Esophagus muscularis mucosa (tissue), 3 donors: ENCODE measurements around the gene OVAAL.

Source experiments
- POLR2A ChIP-seq: fragments of 450-650 bp; IDR thresholded peaks from one replicate; pipeline ENCODE4 v1.6.1; 2017; ENCODE audit warnings: antibody characterized with exemption, moderate library complexity, mild to moderate bottlenecking, low read depth
- POLR2AphosphoS5 ChIP-seq, 2 donors: sonication (generic); formaldehyde crosslinking; IDR thresholded peaks; one replicate each; pipeline ENCODE4 v1.6.1; 2017; ENCODE audit warnings: antibody characterized with exemption in 2 of 2
- TF ChIP-seq, protein P1 (sequence below), 3 experiments: fragments of 200-600 bp in 2 of 3; fragments of 450-650 bp in 1 of 3; sonication (generic) in 2 of 3; IDR thresholded peaks; one replicate each; pipeline ENCODE4 v1.5.1; 2017 to 2019; ENCODE audit warnings: antibody characterized with exemption in 3 of 3, mild to moderate bottlenecking in 2 of 3, moderate library complexity in 1 of 3

DNA sequence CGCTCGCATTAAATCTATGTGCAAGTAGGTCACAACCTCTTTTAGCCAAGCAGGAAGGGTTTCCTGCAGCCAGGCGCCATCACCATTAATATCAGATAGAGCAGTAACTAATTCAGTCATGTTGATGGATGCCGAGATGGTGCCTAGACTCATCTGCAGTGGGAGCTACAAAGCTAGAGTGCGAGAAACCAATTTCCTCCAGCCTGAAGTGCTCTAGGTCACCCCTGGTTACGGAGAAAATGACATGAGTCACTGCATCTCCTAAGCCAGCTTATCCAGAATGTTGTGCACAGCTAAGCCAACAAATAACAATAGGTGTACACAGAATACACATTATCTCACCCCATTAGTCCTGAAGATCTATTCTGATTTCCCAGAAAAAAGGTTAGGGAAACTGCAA is 36.0 kb downstream of the OVAAL start:
- TF ChIP-seq, protein P1, sequence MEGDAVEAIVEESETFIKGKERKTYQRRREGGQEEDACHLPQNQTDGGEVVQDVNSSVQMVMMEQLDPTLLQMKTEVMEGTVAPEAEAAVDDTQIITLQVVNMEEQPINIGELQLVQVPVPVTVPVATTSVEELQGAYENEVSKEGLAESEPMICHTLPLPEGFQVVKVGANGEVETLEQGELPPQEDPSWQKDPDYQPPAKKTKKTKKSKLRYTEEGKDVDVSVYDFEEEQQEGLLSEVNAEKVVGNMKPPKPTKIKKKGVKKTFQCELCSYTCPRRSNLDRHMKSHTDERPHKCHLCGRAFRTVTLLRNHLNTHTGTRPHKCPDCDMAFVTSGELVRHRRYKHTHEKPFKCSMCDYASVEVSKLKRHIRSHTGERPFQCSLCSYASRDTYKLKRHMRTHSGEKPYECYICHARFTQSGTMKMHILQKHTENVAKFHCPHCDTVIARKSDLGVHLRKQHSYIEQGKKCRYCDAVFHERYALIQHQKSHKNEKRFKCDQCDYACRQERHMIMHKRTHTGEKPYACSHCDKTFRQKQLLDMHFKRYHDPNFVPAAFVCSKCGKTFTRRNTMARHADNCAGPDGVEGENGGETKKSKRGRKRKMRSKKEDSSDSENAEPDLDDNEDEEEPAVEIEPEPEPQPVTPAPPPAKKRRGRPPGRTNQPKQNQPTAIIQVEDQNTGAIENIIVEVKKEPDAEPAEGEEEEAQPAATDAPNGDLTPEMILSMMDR (IDR thresholded peaks at IDR 0.05) = no peak
- TF ChIP-seq POLR2A (no peak), POLR2AphosphoS5 (IDR thresholded peaks at IDR 0.05) (no peak)
